CD4-positive, alpha-beta T cell (primary cell): Measurements from ENCODE around the gene RASD1. TPM values are rescaled to one million over a fixed set of nuclear protein-coding genes. Genes with fewer than 3 reads are reported as not detected.

Source experiments
- ATAC-seq: fragments of 200-7000 bp; cut with Tn5 transposase; one replicate; pipeline ENCODE4 v1.10.0; 2022; ENCODE audit warnings: mild to moderate bottlenecking; ENCODE audit not compliant: poor library complexity
- CTCF ChIA-PET: fragments of 350-600 bp; sonication (Branson Sonifier 250); formaldehyde crosslinking; loops from one replicate; lab custom pipeline; 2021; ENCODE audit warnings: antibody characterized with exemption, inconsistent platforms; lab: Charles Lee
- POLR2A ChIA-PET: fragments of 350-600 bp; sonication (Branson Sonifier 250); formaldehyde crosslinking; loops from one replicate; lab custom pipeline; 2021; ENCODE audit warnings: antibody characterized with exemption, inconsistent platforms; lab: Charles Lee
- DNase-seq, 14 experiments: peaks; one replicate each; pipeline ENCODE4 v3.0.0-alpha.2; 2013 to 2020; ENCODE audit warnings: mixed read lengths in 2 of 14
- H3K27ac ChIP-seq, 2 donors: one replicate each; pipeline versions ENCODE4 v1.5.1 to v1.7.0; 2013; ENCODE audit warnings: low read length in 2 of 2, low read depth in 1 of 2, mild to moderate bottlenecking in 1 of 2
- H3K27me3 ChIP-seq, 2 experiments: 1 replicate in 1 of 2; 2 replicates in 1 of 2; pipeline versions ENCODE4 v1.6.1 to v1.7.0; 2013; ENCODE audit warnings: low read length in 2 of 2, control low read depth in 1 of 2, mild to moderate bottlenecking in 1 of 2, moderate library complexity in 1 of 2; ENCODE audit not compliant: insufficient read depth in 2 of 2, control insufficient read depth in 1 of 2
- H3K36me3 ChIP-seq: one replicate; pipeline ENCODE4 v1.6.1; 2013; ENCODE audit warnings: low read length, control low read depth; ENCODE audit not compliant: insufficient read depth
- H3K4me1 ChIP-seq: one replicate; pipeline ENCODE4 v1.6.1; 2013; ENCODE audit warnings: low read length, control low read depth; ENCODE audit not compliant: insufficient read depth
- H3K4me3 ChIP-seq: one replicate; pipeline ENCODE4 v1.5.1; 2013; ENCODE audit warnings: mild to moderate bottlenecking, low read length, moderate library complexity
- H3K9me3 ChIP-seq, 2 experiments: 1 replicate in 1 of 2; 2 replicates in 1 of 2; pipeline versions ENCODE4 v1.6.1 to v1.7.0; 2013; ENCODE audit warnings: low read length in 2 of 2, mild to moderate bottlenecking in 2 of 2, control low read depth in 1 of 2, moderate library complexity in 1 of 2; ENCODE audit not compliant: control insufficient read depth in 1 of 2, insufficient read depth in 1 of 2
- H3K27ac Mint-ChIP-seq: one replicate; pipeline ENCODE4 v1.8.0; 2020; ENCODE audit warnings: mixed read lengths
- H3K27me3 Mint-ChIP-seq: one replicate; pipeline ENCODE4 v1.8.0; 2021; ENCODE audit warnings: mixed read lengths
- H3K36me3 Mint-ChIP-seq: one replicate; pipeline ENCODE4 v1.8.0; 2021; ENCODE audit warnings: low read depth, mixed read lengths
- H3K4me1 Mint-ChIP-seq: one replicate; pipeline ENCODE4 v1.8.0; 2021; ENCODE audit warnings: low read depth, mixed read lengths
- H3K4me3 Mint-ChIP-seq: one replicate; pipeline ENCODE4 v1.8.0; 2020; ENCODE audit warnings: mild to moderate bottlenecking, mixed read lengths
- H3K9me3 Mint-ChIP-seq: one replicate; pipeline ENCODE4 v1.8.0; 2020; ENCODE audit warnings: mixed read lengths
- intact Hi-C, 2 experiments: fragments of 100-400 bp; cut with DNase I in 1 of 2; cut with micrococcal nuclease in 1 of 2; formaldehyde crosslinking; loops; one replicate each; pipeline versions ENCODE4 v1.15.1 to v1.9.0; 2023 to 2025; cut with DNase I, micrococcal nuclease
- polyA plus RNA-seq, 2 donors: library from polyadenylated mRNA; unstranded; fragments of 120-200 nt; gene quantifications; one replicate each; pipeline ENCODE4 v1.2.1, GENCODE V29; 2013
- total RNA-seq, 174 experiments: library from RNA in 2 of 174; stranded (reverse) in 2 of 174; gene quantifications; one replicate each; pipeline ENCODE4 v1.2.3 and lab custom pipeline; 2021 to 2026
- TF ChIP-seq, protein P1 (sequence below): fragments of 200-600 bp; IDR thresholded peaks from one replicate; pipeline ENCODE4 v1.8.0; 2022; ENCODE audit warnings: antibody characterized with exemption, mild to moderate bottlenecking

The RASD1 gene, protein sequence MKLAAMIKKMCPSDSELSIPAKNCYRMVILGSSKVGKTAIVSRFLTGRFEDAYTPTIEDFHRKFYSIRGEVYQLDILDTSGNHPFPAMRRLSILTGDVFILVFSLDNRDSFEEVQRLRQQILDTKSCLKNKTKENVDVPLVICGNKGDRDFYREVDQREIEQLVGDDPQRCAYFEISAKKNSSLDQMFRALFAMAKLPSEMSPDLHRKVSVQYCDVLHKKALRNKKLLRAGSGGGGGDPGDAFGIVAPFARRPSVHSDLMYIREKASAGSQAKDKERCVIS
- total RNA-seq: 1 to 10 TPM; 1.8 to 2.0 TPM
- 0.67 TPM for polyA plus RNA-seq (2013, experiment 1 of 2)
- 2.7 TPM for polyA plus RNA-seq (2013, experiment 2 of 2)
- total RNA-seq (lab: John Stamatoyannopoulos, UW): 0 to 4.6 (median 0.47) reads per million in 172 experiments

DNA sequence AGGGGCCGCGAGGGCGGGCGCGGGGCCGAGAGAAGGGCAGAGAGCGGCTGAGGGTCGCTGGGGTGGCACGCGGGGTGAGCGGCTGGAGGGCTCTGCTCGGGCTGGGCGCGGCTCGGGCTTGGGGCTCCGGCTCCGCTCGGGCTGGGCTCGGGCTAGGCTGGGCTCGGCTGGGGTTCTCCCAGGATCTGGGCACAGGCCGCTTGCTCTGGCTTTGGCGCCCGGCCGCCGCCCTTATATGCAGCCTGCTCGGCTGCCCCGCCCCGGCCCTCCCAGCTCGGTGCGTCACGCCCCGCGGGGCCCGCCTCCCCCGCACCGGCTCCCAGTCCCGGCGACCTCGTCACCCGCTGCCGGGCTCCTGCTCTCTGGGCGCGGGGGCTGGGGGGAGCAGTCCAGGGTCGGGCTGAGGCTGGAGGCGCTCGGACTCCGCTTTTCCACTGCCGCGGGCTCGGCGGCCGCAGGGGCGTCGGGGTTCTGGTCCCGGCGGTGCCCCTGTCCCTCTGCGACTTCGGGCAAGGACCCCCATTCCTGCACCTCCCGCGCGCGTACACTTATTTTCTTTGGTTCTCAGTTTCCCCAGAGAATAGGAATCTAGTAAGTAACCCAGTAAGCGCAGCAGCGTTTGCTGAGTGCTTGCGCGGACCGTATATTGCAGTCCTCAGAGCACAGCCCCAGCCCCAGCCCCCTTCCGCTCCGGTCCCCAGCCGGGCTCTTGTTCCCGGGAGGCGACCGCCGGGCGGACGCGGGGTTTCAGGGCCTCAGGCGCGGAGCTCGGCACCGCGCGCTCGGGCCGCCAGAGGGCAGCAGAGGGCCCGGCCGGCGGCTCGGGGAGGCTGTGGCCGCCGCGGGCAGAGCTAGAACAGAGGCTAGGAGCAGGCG, at the start of gene RASD1:
Gene RASD1, minus strand, starts transcription at position 207 of the 876 bp plus-strand sequence. CDS start 214 bp downstream, outside the sequence.
- Mint-ChIP-seq H3K36me3 (no peaks in the 10 kb centered on the region), H3K27ac (no peak within 1 kb of the TSS), H3K27me3 (peaks cover 10% of the 10 kb centered on the region), H3K4me1 (peaks cover 7% of the 10 kb centered on the region), H3K4me3 (peak within 1 kb of the TSS; percentile 82), H3K9me3 (no peaks in the 10 kb centered on the region)
- H3K36me3 ChIP-seq: peaks cover 7% of the 10 kb centered on the region
- ATAC-seq (peak; percentile 85), DNase-seq (peak; percentile 56 to 90 (median 72))
- POLR2A ChIA-PET: interaction anchor here (0.6 to 1.6 kb wide), 7 partner anchors 16 to 340 kb away, joined by 3 to 5 read pairs (median 3); partner anchors contain the start of gene PEMT
- TF ChIP-seq, protein P1, sequence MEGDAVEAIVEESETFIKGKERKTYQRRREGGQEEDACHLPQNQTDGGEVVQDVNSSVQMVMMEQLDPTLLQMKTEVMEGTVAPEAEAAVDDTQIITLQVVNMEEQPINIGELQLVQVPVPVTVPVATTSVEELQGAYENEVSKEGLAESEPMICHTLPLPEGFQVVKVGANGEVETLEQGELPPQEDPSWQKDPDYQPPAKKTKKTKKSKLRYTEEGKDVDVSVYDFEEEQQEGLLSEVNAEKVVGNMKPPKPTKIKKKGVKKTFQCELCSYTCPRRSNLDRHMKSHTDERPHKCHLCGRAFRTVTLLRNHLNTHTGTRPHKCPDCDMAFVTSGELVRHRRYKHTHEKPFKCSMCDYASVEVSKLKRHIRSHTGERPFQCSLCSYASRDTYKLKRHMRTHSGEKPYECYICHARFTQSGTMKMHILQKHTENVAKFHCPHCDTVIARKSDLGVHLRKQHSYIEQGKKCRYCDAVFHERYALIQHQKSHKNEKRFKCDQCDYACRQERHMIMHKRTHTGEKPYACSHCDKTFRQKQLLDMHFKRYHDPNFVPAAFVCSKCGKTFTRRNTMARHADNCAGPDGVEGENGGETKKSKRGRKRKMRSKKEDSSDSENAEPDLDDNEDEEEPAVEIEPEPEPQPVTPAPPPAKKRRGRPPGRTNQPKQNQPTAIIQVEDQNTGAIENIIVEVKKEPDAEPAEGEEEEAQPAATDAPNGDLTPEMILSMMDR: peak; percentile 92
- H3K27me3 ChIP-seq: peaks cover 8 to 11% of the 10 kb centered on the region in 2 experiments
- intact Hi-C loops: loop anchor here (1.0 to 2.0 kb wide), 5 partner anchors 20 to 422 kb away; partner anchors contain the start of gene MED9 (in 1 of the 2)
- H3K4me1 ChIP-seq: peaks cover 24% of the 10 kb centered on the region
- CTCF ChIA-PET: interaction anchor here (0.5 to 2.3 kb wide), 26 partner anchors 10 to 780 kb away, joined by 3 to 28 read pairs (median 4); partner anchors contain the start of genes MED9 and PEMT
- no peak within 1 kb of the TSS for H3K27ac ChIP-seq
- H3K4me3 ChIP-seq: peak within 1 kb of the TSS; percentile 65
- H3K9me3 ChIP-seq: peaks cover 0 to 3% of the 10 kb centered on the region in 2 experiments

DNA sequence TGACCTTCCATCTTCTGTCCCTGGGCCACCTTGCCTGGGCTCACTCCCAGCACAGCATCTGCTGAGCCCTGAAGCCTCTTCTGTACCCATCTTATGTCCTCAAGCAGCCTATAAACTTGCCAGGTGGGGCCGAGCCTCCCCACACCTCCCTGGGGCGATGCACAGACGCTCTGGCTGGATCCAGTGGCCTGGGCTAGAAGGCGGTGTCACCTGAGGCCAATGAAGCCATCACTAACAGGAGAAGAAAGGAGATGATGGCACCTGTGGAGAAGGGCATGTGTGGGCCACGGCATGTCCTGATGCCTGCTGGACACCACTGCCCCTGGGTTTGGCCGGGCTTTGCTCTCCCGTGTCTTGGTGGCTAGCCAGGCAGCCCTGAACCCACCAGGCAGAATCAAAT, 49.8 kb upstream of the RASD1 start:
- Mint-ChIP-seq H3K4me1 (no peaks in the 10 kb centered on the region), H3K4me3 (no peak overlapping the region), H3K27ac (no peak overlapping the region), H3K9me3 (no peaks in the 10 kb centered on the region), H3K27me3 (no peaks in the 10 kb centered on the region), H3K36me3 (no peaks in the 10 kb centered on the region)
- H3K27ac ChIP-seq: no peak overlapping the region
- DNase-seq (no peak), ATAC-seq (no peak)
- no peak overlapping the region for H3K4me3 ChIP-seq
- no peaks in the 10 kb centered on the region for H3K4me1 ChIP-seq
- intact Hi-C loops: no loop called here
- H3K36me3 ChIP-seq: no peaks in the 10 kb centered on the region
- no peaks in the 10 kb centered on the region for H3K27me3 ChIP-seq
- TF ChIP-seq, protein P1: no peak
- CTCF ChIA-PET: no interaction called here
- H3K9me3 ChIP-seq: no peaks in the 10 kb centered on the region
- POLR2A ChIA-PET: no interaction called here

DNA sequence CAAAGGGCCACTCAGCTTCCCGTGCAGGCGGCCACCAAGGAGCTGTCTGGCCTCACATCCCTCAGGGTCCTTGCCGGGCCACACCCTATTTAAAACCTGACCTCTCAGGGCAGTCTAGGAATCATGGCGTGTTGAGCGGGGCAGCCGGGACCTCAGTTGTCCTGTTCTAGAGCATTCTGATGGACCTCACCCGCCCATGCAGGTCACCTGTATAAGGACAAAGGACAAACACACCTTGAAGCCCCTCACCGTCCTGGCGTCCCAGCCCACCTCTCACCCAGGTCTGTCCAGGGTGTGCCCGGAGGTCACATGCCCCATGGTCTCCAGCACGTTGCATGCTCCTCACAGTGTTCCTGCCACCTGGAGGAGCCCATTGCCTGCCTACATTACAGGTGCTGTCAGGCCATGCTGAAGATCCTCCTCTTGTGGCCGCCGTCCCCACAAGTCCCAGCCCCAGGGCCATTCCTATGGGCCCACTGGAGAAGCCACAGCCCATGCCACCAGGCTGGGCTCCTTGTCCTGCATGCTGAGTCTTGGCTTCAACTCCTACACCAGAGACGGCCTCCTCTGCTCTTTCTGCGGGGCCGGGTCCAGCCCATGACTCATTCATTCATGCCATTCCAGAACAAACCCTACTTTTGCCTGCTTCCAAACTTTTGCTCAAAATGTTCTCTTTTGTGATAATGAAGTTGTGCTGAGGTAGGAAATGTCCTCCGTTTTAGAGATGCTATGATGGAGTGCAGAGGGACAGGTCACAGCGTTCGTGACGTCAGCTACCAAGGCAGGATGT, 49.0 kb upstream of the RASD1 start:
- intact Hi-C loops: no loop called here
- Histone ChIP-seq H3K27me3 (no peaks in the 10 kb centered on the region), H3K36me3 (no peaks in the 10 kb centered on the region), H3K9me3 (no peaks in the 10 kb centered on the region), H3K4me3 (no peak overlapping the region), H3K27ac (no peak overlapping the region), H3K4me1 (no peaks in the 10 kb centered on the region)
- CTCF ChIA-PET: no interaction called here
- no peaks in the 10 kb centered on the region for H3K27me3 Mint-ChIP-seq
- no peak for ATAC-seq
- TF ChIP-seq, protein P1: no peak
- POLR2A ChIA-PET: no interaction called here
- no peak overlapping the region for H3K27ac Mint-ChIP-seq
- no peak overlapping the region for H3K4me3 Mint-ChIP-seq
- H3K36me3 Mint-ChIP-seq: no peaks in the 10 kb centered on the region
- no peak for DNase-seq
- no peaks in the 10 kb centered on the region for H3K4me1 Mint-ChIP-seq
- H3K9me3 Mint-ChIP-seq: no peaks in the 10 kb centered on the region
